SK-N-SH treated with all-trans-retinoic acid at 6 μM for 48 hours (cell line): ENCODE results near the gene TNFRSF8.

Experiments
- OSR1 ChIP-seq: fragments of 250-450 bp; sonication (Bioruptor Pico); IDR thresholded peaks from 2 replicates; pipeline ENCODE4 v1.8.0; 2022; ENCODE audit warnings: moderate library complexity, mild to moderate bottlenecking, inconsistent platforms
- ZNF70 ChIP-seq: fragments of 450-650 bp; formaldehyde crosslinking; IDR thresholded peaks from 2 replicates; pipeline ENCODE4 v1.5.0; 2020; ENCODE audit warnings: mild to moderate bottlenecking, moderate library complexity

GRCh38 chr1:12034381-12034801, 28.7 kb upstream of the TNFRSF8 start:
- TF ChIP-seq ZNF70 (CRISPR knock-in tag) (no peak), OSR1 (CRISPR knock-in tag) (no peak)
